ENCODE data around the gene RASD1.

RASD1 gene

DNA sequence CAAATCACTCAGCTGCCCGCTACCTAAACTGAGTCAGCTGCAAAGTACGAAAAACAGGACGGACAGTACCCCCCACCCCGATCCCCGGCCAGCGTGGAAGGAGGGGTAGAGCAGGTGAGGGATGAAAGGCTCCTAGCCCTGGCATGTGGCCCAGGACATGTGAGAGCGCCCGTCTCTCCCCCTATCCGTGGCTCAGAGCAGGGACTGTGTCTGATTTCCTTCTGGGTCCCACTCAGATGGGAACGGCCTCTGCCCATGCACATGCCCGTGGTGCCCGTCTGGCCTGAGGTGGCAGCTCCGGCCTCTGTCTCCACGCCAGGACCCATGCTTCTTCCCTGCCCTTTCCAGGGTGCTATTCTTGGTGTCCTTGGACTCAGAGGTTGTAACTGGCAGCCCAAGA, 30.2 kb upstream of the RASD1 start:
- no peak for DNase-seq

DNA sequence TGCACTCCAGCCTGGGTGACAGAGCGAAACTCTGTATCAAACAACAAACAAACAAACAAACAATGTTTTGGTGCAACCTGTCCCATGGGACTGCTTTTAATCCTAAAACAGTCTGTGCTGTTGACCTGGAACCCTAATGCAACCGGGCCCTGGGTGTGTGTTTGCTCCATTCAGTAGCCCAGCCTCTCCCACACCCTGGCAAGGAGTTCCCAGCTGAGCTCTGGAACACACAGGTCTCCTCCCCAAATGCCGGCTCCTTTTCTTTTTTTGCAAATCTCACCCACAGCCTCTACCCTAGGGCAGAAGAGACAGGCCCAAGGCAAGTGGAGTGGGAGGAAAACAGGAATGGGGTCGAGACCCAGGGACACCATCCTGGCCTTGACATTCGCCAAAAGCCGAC, 29.8 kb upstream of the RASD1 start:
- DNase-seq = no peak

DNA sequence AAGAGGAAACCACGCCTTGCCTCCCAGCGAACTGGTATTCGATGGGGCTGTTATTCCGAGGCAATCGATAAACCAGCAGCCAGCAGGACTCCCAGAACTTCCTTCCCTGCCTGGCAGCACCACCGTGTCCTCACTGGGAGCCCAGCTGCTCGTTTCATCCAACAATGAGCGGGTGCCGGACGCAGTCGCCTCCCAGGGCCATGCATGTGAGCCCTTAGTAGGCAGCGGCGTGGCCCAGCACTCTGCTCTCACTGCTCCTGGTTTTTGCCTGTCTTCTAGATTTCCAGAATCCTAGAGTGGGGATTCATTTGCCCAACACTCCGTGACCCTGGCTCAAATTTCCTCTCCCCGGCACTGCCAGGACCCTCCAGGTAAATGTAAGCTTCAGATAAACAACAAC, 29.1 kb upstream of the RASD1 start:
- DNase-seq = no peak

DNA sequence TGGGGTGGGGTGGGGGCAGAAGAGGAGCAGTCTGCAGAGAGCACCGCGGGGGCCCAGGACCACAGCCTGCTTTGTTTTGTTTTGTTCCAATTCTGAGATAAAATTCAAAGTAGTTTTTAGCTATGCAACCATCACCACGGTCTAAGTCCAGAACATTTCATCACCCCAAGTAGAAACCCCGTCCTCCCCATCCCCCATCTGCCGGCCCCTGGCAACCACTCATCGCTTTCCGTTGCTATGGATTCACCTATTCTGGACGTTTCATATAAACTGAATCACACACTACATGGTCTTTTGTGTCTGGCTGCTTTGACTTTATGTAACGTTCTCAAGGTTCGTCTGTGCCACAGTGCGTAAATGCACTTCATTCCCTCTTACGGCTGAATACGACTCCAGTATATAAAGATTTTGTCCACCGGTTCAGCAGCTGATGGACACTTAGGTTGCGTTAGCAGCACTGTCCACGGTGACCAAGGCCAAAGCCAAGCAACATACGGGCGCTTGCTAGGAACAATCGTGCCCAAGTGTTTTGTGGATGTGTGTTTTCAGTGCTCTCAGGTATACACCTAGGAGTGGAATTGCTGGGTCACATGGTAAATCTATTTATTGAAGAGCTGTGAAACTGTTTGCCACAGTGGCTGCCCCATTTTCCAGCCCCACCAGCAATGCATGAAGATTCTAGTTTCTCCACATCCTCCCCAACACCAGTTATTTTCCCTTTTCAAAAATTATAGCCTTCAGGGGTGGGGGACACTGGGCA, 27.7 kb upstream of the RASD1 start:
- DNase-seq = no peak

DNA sequence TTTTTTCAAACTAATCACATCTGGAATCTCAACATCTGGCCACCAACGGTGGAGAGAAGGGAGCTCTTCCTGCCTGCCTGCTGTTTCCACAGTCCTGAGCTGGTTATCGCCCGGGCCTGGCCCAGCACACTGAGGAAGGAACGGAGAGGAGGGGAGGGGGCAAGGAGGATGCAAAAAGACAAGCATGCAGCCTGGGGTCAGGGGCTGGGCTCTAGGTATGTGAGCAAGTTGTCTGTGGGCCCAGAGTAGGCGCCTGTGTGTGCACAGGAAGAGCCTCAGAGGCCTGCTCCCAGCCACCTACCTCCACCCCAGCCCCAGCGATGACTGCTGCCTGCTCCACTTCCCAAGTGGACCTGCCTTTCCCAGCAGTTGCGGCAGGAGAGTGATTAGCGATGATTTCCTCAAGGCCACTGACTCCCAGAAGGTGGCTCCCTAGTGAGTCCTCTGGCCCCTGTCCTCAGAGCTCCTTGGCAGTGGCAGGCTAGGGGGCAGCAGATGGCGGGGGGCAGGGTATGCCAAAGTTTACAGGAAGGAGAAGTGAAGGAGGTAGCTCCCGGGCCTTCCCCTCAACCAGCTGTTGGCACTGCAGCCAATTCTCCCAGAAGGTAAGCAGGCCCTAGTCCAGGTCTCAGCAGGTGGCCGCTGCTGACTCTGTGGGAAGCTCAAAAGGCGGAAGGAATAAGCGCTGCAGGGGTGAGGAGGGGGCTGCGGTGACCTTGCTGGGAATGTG, 27.0 kb upstream of the RASD1 start:
- no peak for DNase-seq

DNA sequence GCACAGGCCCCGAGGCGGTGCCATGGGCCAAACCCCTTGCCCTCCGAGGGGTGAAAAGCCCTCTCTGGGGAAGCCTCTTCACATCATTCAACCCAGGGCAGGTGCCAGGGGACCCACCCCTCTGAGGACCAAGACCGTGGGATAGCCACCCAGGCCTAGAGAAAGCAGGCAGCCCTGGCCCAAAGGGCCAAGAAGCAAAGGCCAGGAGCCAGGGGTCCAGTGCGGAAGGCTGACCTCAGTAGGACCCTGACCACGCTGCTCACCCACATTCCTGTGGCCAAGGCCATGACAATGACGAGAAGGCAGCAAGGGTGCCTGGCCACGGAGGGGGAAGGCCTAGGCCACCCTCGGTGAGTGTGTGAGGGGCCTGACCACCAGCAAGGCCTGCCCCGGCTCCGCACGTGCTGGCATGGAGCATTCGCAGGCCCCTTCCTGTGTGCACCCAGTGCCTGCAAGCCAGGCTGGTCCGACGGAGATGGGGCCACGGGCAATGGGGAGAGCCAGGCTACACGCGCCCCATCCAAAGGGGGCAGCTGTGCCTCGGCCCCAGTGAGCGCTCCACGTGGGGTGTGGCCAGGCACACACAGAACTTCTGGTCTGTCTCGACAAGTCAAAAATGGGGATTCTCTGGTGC, 24.5 kb upstream of the RASD1 start:
- DNase-seq = no peak

DNA sequence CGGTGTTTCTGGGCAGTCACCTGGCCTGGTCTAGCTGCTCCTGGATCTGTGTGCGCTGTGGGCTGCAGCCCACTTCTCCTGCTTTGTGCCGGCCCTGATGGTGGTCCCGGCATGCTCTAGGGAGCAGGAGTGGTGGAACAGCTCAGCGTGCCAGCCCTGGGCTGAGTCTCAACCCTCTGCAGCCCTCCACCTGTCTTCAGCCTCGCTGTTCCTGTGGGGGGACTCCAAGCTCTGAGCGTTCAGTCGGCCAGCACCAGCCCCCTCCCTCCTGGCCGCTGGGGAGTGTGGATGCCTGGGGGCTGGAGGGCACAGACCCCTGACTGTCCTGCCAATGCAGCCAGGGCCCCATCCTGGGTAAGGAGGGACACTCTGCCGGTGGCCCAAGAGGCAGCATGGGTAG, 23.7 kb upstream of the RASD1 start:
- no peak for DNase-seq

DNA sequence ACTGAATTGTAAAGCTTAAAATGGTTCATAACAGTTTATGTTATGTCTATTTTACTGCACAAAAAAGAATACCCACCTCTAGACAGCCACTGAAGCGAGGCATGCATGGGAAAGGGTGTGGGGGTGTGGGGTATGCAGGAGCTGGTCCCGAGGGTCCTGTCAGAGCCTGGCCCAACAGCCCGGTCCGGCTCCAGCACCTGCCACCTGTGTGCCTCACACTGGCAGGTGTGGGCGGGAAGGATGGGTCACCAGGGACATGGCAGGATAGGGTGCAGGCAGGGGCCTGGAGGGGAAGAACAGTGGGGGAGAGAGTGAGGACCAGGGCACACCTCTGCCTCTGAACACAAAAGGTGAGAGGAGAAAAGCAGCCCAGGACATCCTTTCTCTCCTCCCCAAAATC, 22.8 kb upstream of the RASD1 start:
- no peak for DNase-seq

DNA sequence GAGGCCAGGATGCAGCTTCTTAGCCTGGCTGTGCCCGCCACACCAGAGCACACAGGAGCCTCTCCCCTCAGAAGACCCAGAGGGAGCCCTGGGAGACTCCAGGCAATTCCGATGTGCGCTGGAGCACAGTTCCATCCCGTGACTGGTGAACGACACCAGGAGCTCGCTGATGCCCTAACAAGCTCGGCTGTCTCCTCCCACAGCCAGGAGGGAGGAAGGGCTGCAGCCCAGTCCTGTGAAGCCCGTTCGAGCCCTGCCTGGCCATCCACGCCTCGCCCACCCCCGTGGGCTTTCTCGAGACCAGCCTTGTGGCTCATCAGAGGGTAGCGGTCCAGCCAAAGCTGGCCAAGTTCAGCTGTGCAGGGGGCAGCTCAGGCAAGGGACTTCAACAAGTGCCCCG, 21.8 kb upstream of the RASD1 start:
- no peak for DNase-seq

DNA sequence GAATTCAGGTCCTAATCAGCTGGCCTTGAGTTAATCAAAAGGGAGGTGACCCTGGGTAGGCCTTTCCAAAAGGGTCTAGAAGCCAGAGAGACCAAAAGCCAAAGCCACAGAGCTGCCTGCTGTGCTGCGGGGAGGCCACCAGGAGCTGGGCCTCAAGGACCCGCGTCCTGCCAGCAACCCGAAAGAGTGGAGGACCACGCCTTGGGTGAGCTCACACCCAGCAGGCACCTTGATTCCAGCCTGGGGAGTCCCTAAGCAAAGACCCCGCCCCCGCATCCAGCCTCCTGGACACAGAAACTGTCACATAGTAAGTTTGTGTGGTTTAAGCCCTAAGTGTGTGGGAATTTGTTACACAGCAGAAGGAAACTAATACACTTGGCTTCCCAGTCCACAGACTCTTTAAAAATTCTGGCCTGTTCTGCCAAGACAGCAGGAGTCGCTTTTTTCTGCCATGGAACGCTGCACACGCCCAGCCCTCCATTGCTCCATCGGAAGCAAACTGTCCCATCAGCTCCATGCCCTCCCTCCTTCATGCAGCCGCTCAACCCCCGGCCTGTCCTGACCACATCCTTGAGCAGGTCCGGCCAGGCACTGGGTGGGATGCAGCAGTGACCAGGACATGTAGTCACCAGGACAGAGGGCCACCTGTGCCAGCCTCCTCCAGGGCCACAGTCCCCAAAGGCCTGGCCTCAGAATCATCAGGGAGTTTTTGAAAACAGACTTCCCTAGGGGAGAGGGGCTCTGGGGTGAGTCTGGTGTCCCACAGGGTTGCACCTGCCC, 20.9 kb upstream of the RASD1 start:
- no peak for DNase-seq

DNA sequence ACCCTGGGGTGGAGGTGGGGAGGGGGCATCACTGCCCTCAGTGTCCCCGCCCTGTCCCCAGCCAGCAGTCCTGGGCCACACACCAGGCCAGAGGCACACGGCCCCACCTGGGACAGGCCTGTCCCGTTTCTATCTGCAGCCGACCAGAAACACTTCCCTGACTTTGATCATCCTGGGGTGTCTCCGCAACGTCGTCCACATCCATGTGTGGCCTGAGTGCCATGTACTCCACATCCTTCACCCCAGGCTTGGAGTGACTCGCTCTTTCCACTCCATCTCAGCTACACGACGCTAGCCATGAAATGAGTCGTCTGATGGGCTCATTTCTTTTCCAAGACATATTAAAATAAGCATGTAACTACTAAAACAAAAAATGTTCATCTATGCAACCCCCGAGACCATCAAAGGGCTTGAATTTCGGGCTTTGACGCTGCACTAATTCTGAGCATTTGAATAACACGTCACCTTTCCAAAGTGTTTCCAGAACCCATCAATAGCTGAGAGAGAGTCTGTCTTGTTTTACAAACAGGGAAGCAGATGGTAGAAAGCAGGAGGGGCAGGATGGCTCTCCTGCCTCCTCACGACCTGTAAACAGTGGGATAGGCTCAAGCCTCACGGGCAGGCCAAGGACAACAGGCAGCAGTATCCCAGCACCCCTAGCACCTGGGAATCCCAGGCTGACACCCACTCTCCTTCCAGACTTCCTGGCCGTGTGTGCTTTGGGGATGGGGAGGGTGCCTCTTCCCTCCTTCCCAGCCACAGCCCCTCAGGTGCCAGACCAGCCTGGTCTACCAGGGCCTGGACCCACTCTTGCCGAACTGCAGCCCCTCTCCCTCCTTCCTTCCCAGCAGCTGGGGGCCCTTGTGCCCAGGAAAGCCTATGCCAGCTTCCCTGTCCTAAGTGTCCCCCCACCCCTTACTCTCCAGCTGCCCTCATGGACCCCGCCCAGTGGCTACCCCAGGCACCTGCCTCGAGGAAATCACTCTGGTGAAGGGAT, 20.0 kb upstream of the RASD1 start:
- DNase-seq = no peak

DNA sequence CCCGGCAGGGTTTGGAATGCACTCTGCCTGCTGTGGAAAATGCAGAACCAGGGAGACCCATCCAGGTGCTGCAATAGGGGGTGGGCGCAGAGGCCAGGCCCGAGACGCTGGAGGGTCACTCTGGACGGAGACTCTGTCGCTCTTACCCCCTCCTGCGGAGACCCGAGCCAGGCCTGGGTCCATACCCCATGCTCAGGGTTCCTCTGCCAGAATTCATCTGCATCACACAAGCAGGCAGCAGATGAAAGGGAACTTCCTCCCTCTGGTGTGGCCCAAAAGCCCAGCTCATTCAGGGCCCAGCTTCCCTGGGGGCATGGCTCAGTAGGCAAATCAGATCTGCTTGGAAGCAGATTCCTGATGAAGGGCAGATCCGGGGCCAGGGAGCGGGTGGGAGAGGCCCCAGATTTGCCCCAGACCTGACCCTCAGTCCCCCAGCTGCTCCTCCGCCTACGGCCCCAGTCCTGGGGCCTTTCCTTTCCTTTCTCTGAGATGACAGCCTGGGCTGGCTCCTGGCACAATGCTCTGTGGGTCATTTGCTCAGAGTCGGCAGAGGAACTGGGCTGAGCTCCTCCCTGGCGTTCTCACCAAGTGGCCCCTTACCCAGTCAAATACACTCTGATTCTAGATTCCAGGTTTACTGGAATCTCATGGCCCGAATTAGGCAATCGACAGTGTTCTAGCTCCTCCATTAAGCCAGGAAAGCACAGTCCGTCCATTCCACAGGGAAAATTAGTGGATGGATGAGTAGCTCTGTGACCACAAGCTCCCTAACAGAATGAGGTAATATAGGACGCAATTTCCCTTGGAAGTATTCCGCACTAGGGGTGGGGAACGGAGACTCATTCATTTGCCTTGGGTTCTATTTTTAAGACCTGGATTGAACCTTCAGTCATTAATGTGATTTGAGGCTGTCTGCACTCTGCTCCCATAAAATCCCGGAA, 19.1 kb upstream of the RASD1 start:
- peak; percentile 85 for DNase-seq

DNA sequence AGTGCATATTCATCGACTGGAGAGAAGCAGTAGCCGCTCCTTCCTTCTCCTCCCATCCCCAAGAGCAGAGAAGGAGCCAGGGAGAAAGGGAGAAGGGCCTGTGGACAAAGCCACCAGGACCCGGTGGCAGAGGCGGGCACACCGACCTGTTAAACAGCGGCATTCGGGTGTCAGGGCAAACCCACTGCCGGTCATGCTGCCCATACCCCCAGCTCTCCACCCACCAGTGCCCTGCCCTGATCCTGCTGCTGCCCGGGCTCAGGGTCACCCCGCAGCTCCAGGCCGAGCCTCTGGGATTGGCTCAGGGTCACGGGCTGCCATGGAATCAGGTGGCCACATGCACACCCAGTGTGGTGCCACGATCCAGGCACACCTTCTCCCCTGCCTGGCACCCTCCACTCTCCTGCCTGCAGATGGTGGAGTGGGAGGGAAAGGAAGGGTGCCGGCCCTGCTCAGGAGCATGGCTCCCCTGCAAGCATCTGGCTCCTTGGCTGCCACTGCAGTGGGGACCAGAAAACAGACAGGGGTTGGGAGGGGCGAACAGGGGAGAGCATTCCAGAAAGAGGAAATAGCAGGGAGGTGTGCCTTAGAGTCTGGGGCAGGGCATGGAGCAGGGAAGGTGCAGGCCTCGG, 18.3 kb upstream of the RASD1 start:
- DNase-seq = no peak

DNA sequence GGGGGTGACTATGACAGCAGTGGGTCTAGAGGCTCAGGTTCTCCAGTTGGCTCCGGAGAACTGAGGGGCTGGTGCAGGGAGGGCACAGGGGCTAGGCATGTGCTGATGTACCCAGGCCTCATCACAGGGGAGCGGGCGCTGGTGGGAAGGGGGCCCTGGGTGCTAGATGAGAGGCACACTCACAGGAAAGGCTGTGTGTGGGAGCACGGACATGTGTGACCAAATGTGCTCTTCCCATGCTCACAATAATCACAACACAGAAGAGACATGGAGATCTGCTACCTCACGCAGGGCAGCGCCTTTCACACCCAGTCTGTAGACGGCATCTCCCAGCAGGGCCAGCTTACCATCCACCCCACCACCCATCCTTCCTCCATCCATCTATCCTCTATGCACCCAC, 17.4 kb upstream of the RASD1 start:
- DNase-seq = peak; percentile 2

DNA sequence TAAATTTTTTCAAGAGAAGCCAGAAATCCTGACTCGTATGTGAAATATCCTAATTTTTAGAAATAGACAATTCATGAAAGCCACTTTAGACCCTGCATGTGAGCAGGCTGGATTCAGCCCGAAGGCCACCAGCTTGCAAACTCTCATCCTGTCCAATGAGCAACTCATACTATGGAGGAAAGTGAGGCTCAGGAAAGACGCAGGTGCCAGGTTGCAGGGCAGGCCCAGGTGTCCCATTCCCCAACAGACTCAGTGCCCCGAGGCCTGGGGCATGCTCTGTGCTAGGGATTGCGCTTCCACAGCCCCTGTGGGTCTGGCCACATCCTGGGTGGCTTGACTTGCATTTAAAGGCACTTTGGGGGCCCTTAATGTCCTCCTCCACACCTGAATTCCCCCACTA, 16.7 kb upstream of the RASD1 start:
- peak; percentile 1 for DNase-seq

DNA sequence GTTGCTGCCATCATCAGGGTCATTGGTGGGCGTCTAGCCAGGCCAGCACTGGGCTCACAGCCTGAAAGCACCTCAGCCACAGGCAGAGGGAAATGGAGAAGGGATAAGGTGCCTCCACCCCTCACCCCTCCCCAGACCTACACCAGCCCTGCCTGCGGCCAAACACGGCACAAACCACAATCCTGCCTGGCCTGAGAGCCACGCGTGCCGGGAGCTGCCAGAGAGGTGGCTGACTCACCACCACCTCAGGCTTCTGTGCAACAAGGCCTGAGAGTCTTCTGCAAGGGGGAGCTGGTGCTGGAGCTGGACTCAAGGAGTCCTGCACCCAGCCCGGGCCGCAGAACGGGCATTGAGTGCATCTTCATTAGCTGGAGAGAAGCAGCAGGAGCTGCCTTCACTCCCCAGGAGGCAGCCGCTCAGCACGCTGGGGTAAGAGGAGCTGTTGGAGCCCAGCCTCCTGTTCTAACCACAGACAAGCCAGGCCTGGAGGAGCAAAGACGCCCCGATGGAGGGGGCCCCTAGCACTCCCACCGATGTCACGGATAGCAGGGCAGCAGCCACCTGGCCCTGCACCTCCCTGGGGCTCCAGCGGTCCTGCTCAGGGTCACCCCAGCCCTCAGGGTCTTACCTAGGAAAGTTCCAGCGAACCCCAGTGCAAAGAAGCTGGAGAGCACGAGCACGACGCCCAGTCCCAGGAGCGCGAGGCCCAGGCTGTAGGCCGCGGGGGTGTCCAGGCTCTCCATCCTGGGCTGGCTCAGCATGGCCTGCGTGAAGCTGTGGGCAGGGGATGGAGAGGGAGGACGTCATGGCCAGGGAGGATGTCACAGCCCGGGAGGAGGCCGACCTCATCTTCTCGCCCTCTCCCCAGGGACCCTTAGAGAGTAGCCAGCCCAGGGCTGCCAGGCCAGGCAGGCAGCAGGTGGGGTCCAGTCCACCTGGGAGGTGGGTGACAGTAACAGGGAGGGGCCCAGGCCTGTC, 16.0 kb upstream of the RASD1 start:
- no peak for DNase-seq

DNA sequence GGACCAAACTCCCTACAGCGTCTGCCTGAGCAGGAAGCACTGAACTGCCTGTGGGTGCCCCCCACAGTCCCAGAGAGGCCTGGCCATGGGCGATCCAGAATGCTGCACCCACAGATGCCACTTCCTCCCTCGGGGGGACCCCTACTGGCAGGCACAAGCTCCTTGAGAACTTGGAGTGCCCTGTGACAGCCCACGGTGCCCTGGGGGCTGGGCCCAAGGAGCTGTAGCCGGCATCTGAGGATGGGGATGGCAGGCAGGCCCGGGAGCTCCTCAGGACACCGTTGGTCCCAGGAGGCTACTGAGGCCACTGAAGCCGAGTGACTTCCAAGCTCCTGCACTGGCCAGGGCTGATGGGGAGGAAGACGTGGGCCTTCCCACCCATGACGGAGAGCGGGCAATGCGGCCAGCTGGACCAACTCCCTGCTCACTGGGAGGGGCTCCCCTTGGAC, 15.1 kb upstream of the RASD1 start:
- no peak for DNase-seq

DNA sequence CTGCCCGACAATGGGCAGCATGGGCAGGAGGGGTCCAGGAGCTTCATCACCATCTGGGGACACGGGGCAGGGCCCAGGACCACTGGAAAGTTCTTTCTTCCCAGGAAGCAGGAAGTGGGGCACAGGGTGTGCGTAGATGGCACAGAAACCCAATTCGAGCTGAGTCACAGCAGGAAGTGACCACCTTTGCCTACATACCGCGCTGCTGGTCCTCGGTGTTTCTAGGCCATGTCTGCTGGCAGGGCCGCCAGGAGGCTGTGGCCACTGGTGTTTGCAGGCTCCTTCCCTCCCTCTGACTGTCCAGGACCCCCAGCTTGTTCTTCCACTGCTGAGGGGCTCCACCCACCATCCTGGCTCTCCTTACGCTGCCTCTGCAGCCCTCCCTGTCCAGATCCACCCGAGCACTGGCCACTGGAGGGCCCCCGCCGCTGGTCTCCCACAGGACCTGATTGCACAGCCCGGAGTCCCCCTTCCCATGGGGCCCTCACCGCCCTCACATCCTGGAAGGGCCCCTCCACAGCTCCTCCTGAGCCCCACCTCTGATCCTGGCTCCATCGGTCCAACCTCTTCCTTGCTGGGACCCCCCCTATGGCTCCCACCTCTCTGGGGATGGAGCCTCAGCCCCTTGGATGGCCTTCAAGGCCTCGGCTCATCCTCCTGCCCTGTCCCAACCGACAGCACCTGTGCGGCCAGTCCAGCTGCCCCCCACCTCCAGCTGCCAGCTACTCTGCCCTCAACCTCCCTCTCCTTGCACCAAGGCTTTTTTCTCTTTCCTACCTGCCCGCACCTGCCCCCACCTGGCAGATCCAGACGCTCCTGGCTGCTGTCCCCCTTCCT, 14.5 kb upstream of the RASD1 start:
- peak; percentile 72 for DNase-seq
